ENCODE data around the gene CAPZA1.

DNA sequence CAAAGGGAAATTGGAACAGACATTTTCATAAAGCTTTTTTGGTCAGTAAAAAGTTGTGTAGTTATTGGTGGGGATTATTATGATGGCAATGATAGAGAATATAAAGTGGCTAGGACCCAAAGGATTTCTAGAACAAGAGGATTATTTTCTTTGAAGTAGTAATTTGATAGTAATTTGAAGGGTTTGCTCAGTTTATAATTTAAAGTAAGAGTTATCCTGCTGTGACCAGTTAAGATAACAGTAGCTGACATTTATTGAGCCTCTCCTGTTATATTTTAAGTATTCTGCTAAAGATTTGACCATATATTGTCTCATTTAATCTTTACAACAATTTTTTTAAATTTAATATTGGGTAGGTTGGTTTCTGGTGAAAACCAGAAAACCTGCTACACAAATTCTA lies 14.7 kb downstream of the CAPZA1 start:
- TF ChIP-seq SMC3 (conservative IDR thresholded peaks at IDR 0.05; ENCODE audit: poor library complexity) (no peak), POLR2AphosphoS5 (IDR thresholded peaks at IDR 0.05) (no peak), MXI1 (conservative IDR thresholded peaks at IDR 0.05; ENCODE audit: poor library complexity, severe bottlenecking) (no peak)
- TF ChIP-seq, protein P1, sequence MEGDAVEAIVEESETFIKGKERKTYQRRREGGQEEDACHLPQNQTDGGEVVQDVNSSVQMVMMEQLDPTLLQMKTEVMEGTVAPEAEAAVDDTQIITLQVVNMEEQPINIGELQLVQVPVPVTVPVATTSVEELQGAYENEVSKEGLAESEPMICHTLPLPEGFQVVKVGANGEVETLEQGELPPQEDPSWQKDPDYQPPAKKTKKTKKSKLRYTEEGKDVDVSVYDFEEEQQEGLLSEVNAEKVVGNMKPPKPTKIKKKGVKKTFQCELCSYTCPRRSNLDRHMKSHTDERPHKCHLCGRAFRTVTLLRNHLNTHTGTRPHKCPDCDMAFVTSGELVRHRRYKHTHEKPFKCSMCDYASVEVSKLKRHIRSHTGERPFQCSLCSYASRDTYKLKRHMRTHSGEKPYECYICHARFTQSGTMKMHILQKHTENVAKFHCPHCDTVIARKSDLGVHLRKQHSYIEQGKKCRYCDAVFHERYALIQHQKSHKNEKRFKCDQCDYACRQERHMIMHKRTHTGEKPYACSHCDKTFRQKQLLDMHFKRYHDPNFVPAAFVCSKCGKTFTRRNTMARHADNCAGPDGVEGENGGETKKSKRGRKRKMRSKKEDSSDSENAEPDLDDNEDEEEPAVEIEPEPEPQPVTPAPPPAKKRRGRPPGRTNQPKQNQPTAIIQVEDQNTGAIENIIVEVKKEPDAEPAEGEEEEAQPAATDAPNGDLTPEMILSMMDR (IDR thresholded peaks at IDR 0.05; ENCODE audit: poor library complexity, severe bottlenecking), result no peak

All from neural cell (in vitro differentiated cells).